Neural cell (in vitro differentiated cells): ENCODE measurements around the gene GRM4. TPM values are rescaled to one million over a fixed set of nuclear protein-coding genes. Genes with fewer than 3 reads are reported as not detected.

Source experiments
- H2AFZ ChIP-seq: fragments of 200-600, 300-800 bp; sonication (generic), shearing (Covaris generic); 2 replicates; pipeline ENCODE4 v1.6.0; 2014; ENCODE audit warnings: low read depth, mild to moderate bottlenecking, antibody characterized with exemption, low read length, moderate library complexity
- H3F3A ChIP-seq: fragments of 200-600 bp; shearing (Covaris generic); 2 replicates; pipeline ENCODE4 v1.6.1; 2016; ENCODE audit warnings: mild to moderate bottlenecking, moderate library complexity, mixed read lengths, antibody characterized with exemption, low read length; ENCODE audit not compliant: insufficient read depth, poor library complexity, severe bottlenecking
- H3K27ac ChIP-seq: fragments of 200-600, 300-800 bp; sonication (generic), shearing (Covaris generic); 2 replicates; pipeline ENCODE4 v1.5.1; 2014; ENCODE audit warnings: mild to moderate bottlenecking, low read length, moderate library complexity
- H3K27me3 ChIP-seq: fragments of 300-800, 200-600 bp; sonication (generic), shearing (Covaris generic); 2 replicates; pipeline ENCODE4 v1.6.0; 2014; ENCODE audit warnings: mild to moderate bottlenecking, low read depth, low read length, moderate library complexity; ENCODE audit not compliant: insufficient read depth
- H3K36me3 ChIP-seq: fragments of 300-800, 200-600 bp; sonication (generic), shearing (Covaris generic); 2 replicates; pipeline ENCODE4 v1.5.1; 2014; ENCODE audit warnings: mild to moderate bottlenecking, antibody characterized with exemption, low read length, moderate library complexity; ENCODE audit not compliant: insufficient read depth
- H3K4me2 ChIP-seq: fragments of 300-800, 200-600 bp; sonication (generic), shearing (Covaris generic); 2 replicates; pipeline ENCODE4 v1.6.0; 2014; ENCODE audit warnings: mild to moderate bottlenecking, low read length
- H3K4me3 ChIP-seq: fragments of 300-800, 200-600 bp; sonication (generic), shearing (Covaris generic); 2 replicates; pipeline ENCODE4 v1.5.1; 2014; ENCODE audit warnings: mild to moderate bottlenecking, low read length, moderate library complexity
- H3K79me2 ChIP-seq: fragments of 200-600 bp; shearing (Covaris generic); replicated peaks from 2 replicates; pipeline ENCODE4 v1.6.0; 2014; ENCODE audit warnings: mild to moderate bottlenecking, low read length, moderate library complexity; ENCODE audit not compliant: insufficient read depth
- H3K9ac ChIP-seq: fragments of 300-800, 200-600 bp; sonication (generic), shearing (Covaris generic); 2 replicates; pipeline ENCODE4 v1.6.1; 2016; ENCODE audit warnings: mild to moderate bottlenecking, low read length, mixed read lengths
- H3K9me2 ChIP-seq: fragments of 200-600 bp; shearing (Covaris generic); 2 replicates; pipeline ENCODE4 v1.6.1; 2016; ENCODE audit warnings: mild to moderate bottlenecking, low read length, mixed read lengths; ENCODE audit not compliant: insufficient read depth
- H3K9me3 ChIP-seq: fragments of 200-600, 300-800 bp; sonication (generic), shearing (Covaris generic); 2 replicates; pipeline ENCODE4 v1.6.1; 2016; ENCODE audit warnings: mild to moderate bottlenecking, mixed run types, low read length, moderate library complexity, mixed read lengths
- H4K20me1 ChIP-seq: fragments of 200-600 bp; shearing (Covaris generic); 2 replicates; pipeline ENCODE4 v1.6.1; 2016; ENCODE audit warnings: mild to moderate bottlenecking, mixed run types; ENCODE audit not compliant: insufficient read depth
- CTCF ChIP-seq: fragments of 450-650 bp; IDR thresholded peaks from 2 replicates; pipeline ENCODE4 v1.5.1; 2014; ENCODE audit warnings: antibody characterized with exemption, mild to moderate bottlenecking, moderate library complexity; ENCODE audit not compliant: poor library complexity, severe bottlenecking
- EP300 ChIP-seq: fragments of 450-650 bp; conservative IDR thresholded peaks from 2 replicates; pipeline ENCODE4 v1.6.1; 2014; ENCODE audit warnings: antibody characterized with exemption, mild to moderate bottlenecking, moderate library complexity; ENCODE audit not compliant: poor library complexity, severe bottlenecking
- EZH2 ChIP-seq: fragments of 200-600, 300-800 bp; shearing (Covaris generic), sonication (generic); IDR thresholded peaks from 2 replicates; pipeline ENCODE4 v1.6.1; 2014; ENCODE audit warnings: antibody characterized with exemption, low read length, borderline replicate concordance, mild to moderate bottlenecking; ENCODE audit not compliant: insufficient read depth, poor library complexity, severe bottlenecking
- MXI1 ChIP-seq: fragments of 450-650 bp; conservative IDR thresholded peaks from 2 replicates; pipeline ENCODE4 v1.6.1; 2014; ENCODE audit warnings: antibody characterized with exemption, mild to moderate bottlenecking; ENCODE audit not compliant: poor library complexity, severe bottlenecking
- POLR2AphosphoS5 ChIP-seq: IDR thresholded peaks from 2 replicates; pipeline ENCODE4 v1.6.1; 2012
- RAD21 ChIP-seq: fragments of 450-650 bp; conservative IDR thresholded peaks from 2 replicates; pipeline ENCODE4 v1.6.1; 2014; ENCODE audit warnings: antibody characterized with exemption, mild to moderate bottlenecking, moderate library complexity
- REST ChIP-seq: IDR thresholded peaks from 2 replicates; pipeline ENCODE4 v1.6.1; 2012; ENCODE audit warnings: borderline replicate concordance
- SMC3 ChIP-seq: fragments of 450-650 bp; conservative IDR thresholded peaks from 2 replicates; pipeline ENCODE4 v1.6.1; 2014; ENCODE audit warnings: antibody characterized with exemption, mild to moderate bottlenecking, moderate library complexity; ENCODE audit not compliant: poor library complexity
- TAF1 ChIP-seq: IDR thresholded peaks from 2 replicates; pipeline ENCODE4 v1.6.1; 2012; ENCODE audit warnings: low read depth
- polyA plus RNA-seq: library from polyadenylated mRNA; depleted of rRNA; stranded (reverse); fragments of >200 nt; gene quantifications from 2 replicates; pipeline ENCODE4 v1.2.3, GENCODE V29; 2014

GRM4 gene
- polyA plus RNA-seq, 1 donor from 2014 or later = 2.1 TPM

- no peaks in the 10 kb centered on the region for H3K9me2 ChIP-seq
- H3K4me2 ChIP-seq = no peak overlapping the region
- H3K9me3 ChIP-seq = no peaks in the 10 kb centered on the region
- H4K20me1 ChIP-seq = no peaks in the 10 kb centered on the region
- TF ChIP-seq EP300 (no peak), CTCF (no peak), REST (no peak)
- H3K9ac ChIP-seq = no peak overlapping the region
- no peak overlapping the region for H3K4me3 ChIP-seq
- no peak overlapping the region for H2AFZ ChIP-seq
- no peaks in the 10 kb centered on the region for H3K27me3 ChIP-seq
- H3K36me3 ChIP-seq = no peaks in the 10 kb centered on the region
- no peaks in the 10 kb centered on the region for H3F3A ChIP-seq
- H3K79me2 ChIP-seq = no peaks in the 10 kb centered on the region
- H3K27ac ChIP-seq = no peak overlapping the region
These were observed 70.0 kb downstream of the GRM4 start for GRCh38 chr6:34075906-34076305.

GRCh38 chr6:34074064-34074742, 71.7 kb downstream of the GRM4 start:
- Histone ChIP-seq H3K36me3 (no peaks in the 10 kb centered on the region), H3K79me2 (no peaks in the 10 kb centered on the region), H3K27me3 (no peaks in the 10 kb centered on the region), H3F3A (no peaks in the 10 kb centered on the region), H3K9me3 (no peaks in the 10 kb centered on the region), H2AFZ (no peak overlapping the region), H3K27ac (no peak overlapping the region), H3K9ac (no peak overlapping the region), H3K9me2 (no peaks in the 10 kb centered on the region), H3K4me3 (peak overlapping the region; percentile 15), H3K4me2 (no peak overlapping the region), H4K20me1 (no peaks in the 10 kb centered on the region)
- TF ChIP-seq MXI1 (no peak), EP300 (peak; percentile 14), RAD21 (peak; percentile 44), SMC3 (peak; percentile 56), REST (no peak), TAF1 (no peak), POLR2AphosphoS5 (peak; percentile 24), EZH2 (no peak), CTCF (peak; percentile 64)
